GM12878 (cell line): ENCODE data around the gene HOPX. TPM values are rescaled to one million over a fixed set of nuclear protein-coding genes. Genes with fewer than 3 reads are reported as not detected.

Experiments used
- ATAC-seq: fragments of 200-7000 bp; cut with Tn5 transposase; 3 replicates; pipeline ENCODE4 v1.9.1; 2020; ENCODE audit warnings: mild to moderate bottlenecking, moderate library complexity
- BruUV-seq: library from RNA; stranded (reverse); fragments of 400-500 nt; replicated peaks from 2 replicates; lab custom pipeline; 2021; lab: Mats Ljungman, UMichigan
- CTCF ChIA-PET: fragments of 300-600 bp; sonication (Branson Sonifier 250); formaldehyde crosslinking; extraction: SDS; loops from one replicate; lab custom pipeline; 2021; ENCODE audit warnings: inconsistent platforms; lab: Yijun Ruan, JAX
- POLR2A ChIA-PET: fragments of 350-600 bp; formaldehyde crosslinking; extraction: SDS; loops from one replicate; lab custom pipeline; 2021; ENCODE audit warnings: inconsistent platforms; lab: Charles Lee
- RAD21 ChIA-PET: fragments of 300-600 bp; sonication (Branson Sonifier 250); formaldehyde crosslinking; loops from one replicate; lab custom pipeline; 2023; ENCODE audit warnings: antibody characterized with exemption; ENCODE audit not compliant: unreplicated experiment; lab: Charles Lee
- SMC1A ChIA-PET: fragments of 300-600 bp; sonication (Branson Sonifier 250); formaldehyde crosslinking; loops from one replicate; lab custom pipeline; 2023; ENCODE audit not compliant: unreplicated experiment, uncharacterized antibody; lab: Charles Lee
- DNase-seq: peaks from one replicate; pipeline ENCODE4 v3.0.0-alpha.2; 2011; ENCODE audit warnings: low read depth, low spot score
- FAIRE-seq: peaks from 3 replicates; lab custom pipeline; 2011; peaks lifted over from hg19 to GRCh38; lab: Jason Lieb, UNC
- H2AFZ ChIP-seq: 2 replicates; pipeline ENCODE4 v1.6.0; 2011; ENCODE audit warnings: low read depth, low read length, control low read depth; ENCODE audit not compliant: control insufficient read depth
- H3K27ac ChIP-seq: 2 replicates; pipeline ENCODE4 v1.5.1; 2011; ENCODE audit warnings: control low read depth; ENCODE audit not compliant: control insufficient read depth, insufficient read depth
- H3K27me3 ChIP-seq, 2 experiments: replicated peaks in 1 of 2; 2 replicates each; pipeline versions ENCODE4 v1.6.0 to v1.6.1; 2011; ENCODE audit warnings: low read length in 1 of 2; ENCODE audit not compliant: control insufficient read depth in 2 of 2, insufficient read depth in 2 of 2
- H3K36me3 ChIP-seq, 2 experiments: 2 replicates each; pipeline ENCODE4 v1.5.1; 2011; ENCODE audit warnings: low read length in 1 of 2; ENCODE audit not compliant: control insufficient read depth in 2 of 2, insufficient read depth in 2 of 2
- H3K4me1 ChIP-seq: 2 replicates; pipeline ENCODE4 v1.6.1; 2011; ENCODE audit warnings: mild to moderate bottlenecking, low read length, moderate library complexity, mixed read lengths; ENCODE audit not compliant: control insufficient read depth, insufficient read depth
- H3K4me2 ChIP-seq: 2 replicates; pipeline ENCODE4 v1.6.0; 2011; ENCODE audit warnings: control low read depth; ENCODE audit not compliant: control insufficient read depth, insufficient read depth
- H3K4me3 ChIP-seq: fragments of 200-600 bp; sonication (generic); 2 replicates; pipeline ENCODE4 v1.5.1; 2016
- H3K79me2 ChIP-seq: 2 replicates; pipeline ENCODE4 v1.6.0; 2011; ENCODE audit warnings: low read length; ENCODE audit not compliant: control insufficient read depth, insufficient read depth
- H3K9ac ChIP-seq: 2 replicates; pipeline ENCODE4 v1.8.0; 2011; ENCODE audit warnings: low read length, control low read depth, mixed read lengths; ENCODE audit not compliant: control insufficient read depth, insufficient read depth
- H3K9me3 ChIP-seq: replicated peaks from 3 replicates; pipeline ENCODE4 v1.5.1; 2011; ENCODE audit warnings: mild to moderate bottlenecking, low read length; ENCODE audit not compliant: control insufficient read depth, insufficient read depth
- H4K20me1 ChIP-seq: 2 replicates; pipeline ENCODE4 v1.6.0; 2011; ENCODE audit not compliant: control insufficient read depth, insufficient read depth
- ASH2L ChIP-seq: fragments of 300-600, 200-600 bp; sonication (generic); IDR thresholded peaks from 2 replicates; pipeline ENCODE4 v1.6.1; 2017; ENCODE audit warnings: low read depth, mild to moderate bottlenecking, borderline replicate concordance
- CHD2 ChIP-seq: IDR thresholded peaks from 2 replicates; pipeline ENCODE4 v1.6.1; 2011; ENCODE audit warnings: low read depth, low read length, improper control_type of control experiment, borderline replicate concordance
- EED ChIP-seq: sonication (generic); IDR thresholded peaks from 2 replicates; pipeline ENCODE4 v1.6.1; 2016; ENCODE audit warnings: antibody characterized with exemption, low read depth
- HDGF ChIP-seq: fragments of 450-650 bp; IDR thresholded peaks from 2 replicates; pipeline ENCODE4 v1.6.1; 2016; ENCODE audit warnings: antibody characterized with exemption
- KLF5 ChIP-seq: fragments of 450-650 bp; IDR thresholded peaks from 2 replicates; pipeline ENCODE4 v1.6.1; 2014; ENCODE audit warnings: mild to moderate bottlenecking; ENCODE audit not compliant: partially characterized antibody
- MEF2A ChIP-seq: IDR thresholded peaks from 2 replicates; pipeline ENCODE4 v1.6.1; 2011; ENCODE audit warnings: low read depth, mild to moderate bottlenecking, low read length, moderate library complexity; ENCODE audit not compliant: insufficient read depth
- NBN ChIP-seq: fragments of 450-650 bp; IDR thresholded peaks from 2 replicates; pipeline ENCODE4 v1.6.1; 2016
- NFYA ChIP-seq: IDR thresholded peaks from 2 replicates; pipeline ENCODE4 v1.6.1; 2011; ENCODE audit warnings: low read depth, mild to moderate bottlenecking, low read length, improper control_type of control experiment, borderline replicate concordance
- NR2C1 ChIP-seq: fragments of 450-650 bp; IDR thresholded peaks from 2 replicates; pipeline ENCODE4 v1.6.1; 2017; ENCODE audit warnings: antibody characterized with exemption, mild to moderate bottlenecking, moderate library complexity
- RAD21 ChIP-seq: IDR thresholded peaks from 2 replicates; pipeline ENCODE4 v1.6.1; 2011; ENCODE audit warnings: mild to moderate bottlenecking, low read depth, low read length, moderate library complexity; ENCODE audit not compliant: insufficient read depth
- RAD51 ChIP-seq: fragments of 450-650 bp; IDR thresholded peaks from 2 replicates; pipeline ENCODE4 v1.6.1; 2016; ENCODE audit warnings: moderate library complexity, mild to moderate bottlenecking, inconsistent platforms
- RB1 ChIP-seq: fragments of 450-650 bp; formaldehyde crosslinking; IDR thresholded peaks from 2 replicates; pipeline ENCODE4 v1.6.1; 2017; ENCODE audit warnings: mild to moderate bottlenecking, borderline replicate concordance
- SUPT20H ChIP-seq: IDR thresholded peaks from 2 replicates; pipeline ENCODE4 v1.6.1; 2011; ENCODE audit warnings: low read depth, mild to moderate bottlenecking, low read length, moderate library complexity, borderline replicate concordance; ENCODE audit not compliant: control insufficient read depth
- TARDBP ChIP-seq: IDR thresholded peaks from 2 replicates; pipeline ENCODE4 v1.6.1; 2016; ENCODE audit warnings: borderline replicate concordance
- TCF7 ChIP-seq: IDR thresholded peaks from 2 replicates; pipeline ENCODE4 v1.6.1; 2014; ENCODE audit warnings: antibody characterized with exemption, borderline replicate concordance
- WRNIP1 ChIP-seq: IDR thresholded peaks from 2 replicates; pipeline ENCODE4 v1.6.1; 2011; ENCODE audit warnings: low read depth, low read length, improper control_type of control experiment, borderline replicate concordance
- WGBS: methylation state at CpG from one replicate; pipeline ENCODE4 v1.1.6; 2016; ENCODE audit warnings: low lambda C conversion rate; ENCODE audit not compliant: insufficient replicate concordance, insufficient coverage; ENCODE audit errors: missing lambda C conversion rate; 5-methylcytosine and 5-hydroxymethylcytosine counted together
- in situ Hi-C: fragments of 300-500 bp; cut with MboI; formaldehyde crosslinking; loops from 9 replicates; pipeline ENCODE4 v1.14.3; 2018; ENCODE audit warnings: mixed read lengths
- intact Hi-C: fragments of 100-400 bp; cut with micrococcal nuclease; formaldehyde crosslinking; loops from one replicate; pipeline ENCODE4 v1.14.2; 2022; ENCODE audit not compliant: unreplicated experiment
- polyA plus RNA-seq, 11 experiments: library from polyadenylated mRNA; depleted of rRNA in 4 of 11; unstranded in 6 of 11; stranded (reverse) in 5 of 11; fragments of >200 nt; fragmentation: Nextera tagmentation in 4 of 11; fragmentation: Illumina TruSeq in 1 of 11; extraction: Ambion mirVana in 4 of 11; extraction: Trizol in 1 of 11; gene quantifications; 1 replicate in 1 of 11; 2 replicates in 10 of 11; pipeline versions ENCODE4 v1.2.1 to v1.2.3, GENCODE V29; 2011 to 2016; ENCODE audit warnings: inconsistent platforms in 2 of 11, missing spikeins in 2 of 11, low read depth in 1 of 11
- total RNA-seq, 4 experiments: library from RNA; depleted of rRNA in 3 of 4; stranded (reverse); fragments of >200 nt in 3 of 4; fragmentation: Illumina TruSeq in 1 of 4; extraction: Trizol in 1 of 4; gene quantifications; 2 replicates each; pipeline versions ENCODE4 v1.2.1 to v1.2.3, GENCODE V29; 2013 to 2021
- TF ChIP-seq, protein P1 (sequence below): fragments of 450-650 bp; IDR thresholded peaks from 2 replicates; pipeline ENCODE4 v1.6.1; 2018; ENCODE audit warnings: borderline replicate concordance, mild to moderate bottlenecking; ENCODE audit not compliant: partially characterized antibody
- TF ChIP-seq, protein P2 (sequence below): IDR thresholded peaks from 2 replicates; pipeline ENCODE4 v1.6.1; 2011; ENCODE audit warnings: low read depth, mild to moderate bottlenecking, low read length, moderate library complexity, borderline replicate concordance; ENCODE audit errors: extremely low read depth
- TF ChIP-seq, protein P3 (sequence below): IDR thresholded peaks from 2 replicates; pipeline ENCODE4 v1.6.1; 2012; ENCODE audit warnings: low read depth, low read length, improper control_type of control experiment

HOPX gene
- total and polyA plus RNA-seq, 10 of the 15 experiments (the other 5 are each of a cell fraction or from before 2014, with no cell fraction given): 0.11 to 0.40 (median 0.23) TPM; not detected in 4

DNA sequence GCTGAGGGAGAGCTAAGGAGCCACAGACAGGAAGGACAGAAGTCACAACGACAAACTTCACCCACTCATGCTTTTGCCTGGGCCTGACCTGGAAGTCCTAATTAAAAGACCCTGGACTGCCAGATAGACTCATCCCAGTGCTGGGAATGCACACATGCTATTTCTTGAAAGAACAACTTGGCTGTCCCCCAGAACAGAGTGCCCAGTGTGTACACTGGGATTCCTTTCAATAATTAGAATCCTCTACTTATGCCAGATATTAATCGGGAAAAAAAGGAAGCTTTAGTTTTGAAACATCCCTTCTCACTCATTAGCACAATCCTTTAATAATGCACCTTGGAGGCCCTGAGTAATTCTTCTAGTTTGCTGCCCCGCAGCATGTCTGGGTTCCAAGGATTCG is 3.4 kb downstream of the HOPX start (continued):
- TF ChIP-seq NR2C1 (no peak), NFYA (no peak), KLF5 (no peak)

DNA sequence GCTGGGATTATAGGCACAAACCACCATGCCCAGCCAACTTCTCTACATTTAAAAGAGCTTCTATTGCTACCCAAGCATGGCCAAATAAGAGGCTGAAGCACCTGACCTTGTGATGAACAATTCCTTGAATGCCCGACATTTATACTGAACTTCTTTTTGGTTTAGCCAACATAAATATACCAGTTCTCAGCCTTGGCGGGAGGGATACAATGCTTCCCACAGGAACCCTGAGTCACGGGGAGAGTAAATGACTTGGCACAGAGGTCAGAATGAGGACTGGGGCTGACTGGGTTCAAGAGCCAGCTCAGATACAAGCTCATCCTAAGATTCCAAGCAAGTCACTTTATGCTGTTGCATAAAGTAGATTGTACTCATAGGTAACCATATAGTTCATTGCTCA is 6.1 kb downstream of the HOPX start:
- no peak overlapping the region for H3K9ac ChIP-seq
- H4K20me1 ChIP-seq: no peaks in the 10 kb centered on the region
- ChIA-PET SMC1A (no interaction called here), CTCF (interaction anchor here (0.8 to 1.0 kb wide), 2 partner anchors 8 to 46 kb away, joined by 3 read pairs; no protein-coding TSS in a partner anchor), POLR2A (no interaction called here), RAD21 (interaction anchor here (0.6 kb wide), 1 partner anchor 13 kb away, joined by 3 read pairs; no protein-coding TSS in a partner anchor)
- H3K27ac ChIP-seq: no peak overlapping the region
- H2AFZ ChIP-seq: no peak overlapping the region
- ATAC-seq (no peak), FAIRE-seq (no peak), DNase-seq (no peak)
- no TSS peak for BruUV-seq
- no peak overlapping the region for H3K4me3 ChIP-seq
- intact Hi-C loops (no loop called here), in situ Hi-C loops (no loop called here)
- no peaks in the 10 kb centered on the region for H3K36me3 ChIP-seq
- TF ChIP-seq NBN (no peak), HDGF (no peak), WRNIP1 (no peak), TARDBP (no peak), RB1 (no peak), CHD2 (no peak), TCF7 (no peak), RAD51 (no peak), ASH2L (no peak), MEF2A (no peak), EED (no peak), RAD21 (no peak), SUPT20H (no peak)
- TF ChIP-seq, protein P1, sequence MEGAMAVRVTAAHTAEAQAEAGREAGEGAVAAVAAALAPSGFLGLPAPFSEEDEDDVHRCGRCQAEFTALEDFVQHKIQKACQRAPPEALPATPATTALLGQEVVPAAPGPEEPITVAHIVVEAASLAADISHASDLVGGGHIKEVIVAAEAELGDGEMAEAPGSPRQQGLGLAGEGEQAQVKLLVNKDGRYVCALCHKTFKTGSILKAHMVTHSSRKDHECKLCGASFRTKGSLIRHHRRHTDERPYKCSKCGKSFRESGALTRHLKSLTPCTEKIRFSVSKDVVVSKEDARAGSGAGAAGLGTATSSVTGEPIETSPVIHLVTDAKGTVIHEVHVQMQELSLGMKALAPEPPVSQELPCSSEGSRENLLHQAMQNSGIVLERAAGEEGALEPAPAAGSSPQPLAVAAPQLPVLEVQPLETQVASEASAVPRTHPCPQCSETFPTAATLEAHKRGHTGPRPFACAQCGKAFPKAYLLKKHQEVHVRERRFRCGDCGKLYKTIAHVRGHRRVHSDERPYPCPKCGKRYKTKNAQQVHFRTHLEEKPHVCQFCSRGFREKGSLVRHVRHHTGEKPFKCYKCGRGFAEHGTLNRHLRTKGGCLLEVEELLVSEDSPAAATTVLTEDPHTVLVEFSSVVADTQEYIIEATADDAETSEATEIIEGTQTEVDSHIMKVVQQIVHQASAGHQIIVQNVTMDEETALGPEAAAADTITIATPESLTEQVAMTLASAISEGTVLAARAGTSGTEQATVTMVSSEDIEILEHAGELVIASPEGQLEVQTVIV: no peak
- TF ChIP-seq, protein P2, sequence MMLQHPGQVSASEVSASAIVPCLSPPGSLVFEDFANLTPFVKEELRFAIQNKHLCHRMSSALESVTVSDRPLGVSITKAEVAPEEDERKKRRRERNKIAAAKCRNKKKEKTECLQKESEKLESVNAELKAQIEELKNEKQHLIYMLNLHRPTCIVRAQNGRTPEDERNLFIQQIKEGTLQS: no peak
- TF ChIP-seq, protein P3, sequence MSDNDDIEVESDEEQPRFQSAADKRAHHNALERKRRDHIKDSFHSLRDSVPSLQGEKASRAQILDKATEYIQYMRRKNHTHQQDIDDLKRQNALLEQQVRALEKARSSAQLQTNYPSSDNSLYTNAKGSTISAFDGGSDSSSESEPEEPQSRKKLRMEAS: no peak
- WGBS: 77% methylated on average over 3 of the region's 3 CpGs
- H3K4me1 ChIP-seq: no peaks in the 10 kb centered on the region
- H3K9me3 ChIP-seq: no peaks in the 10 kb centered on the region
- H3K79me2 ChIP-seq: no peaks in the 10 kb centered on the region
- peaks cover 0 to 2% of the 10 kb centered on the region in 2 experiments; a peak in 2 of 4 replicates for H3K27me3 ChIP-seq
- no peak overlapping the region for H3K4me2 ChIP-seq
